HepG2 (cell line): ENCODE measurements around the gene MXD3. TPM values are rescaled to one million over a fixed set of nuclear protein-coding genes. Genes with fewer than 3 reads are reported as not detected.
A peak's percentile ranks its signal among the peaks of the same experiment; 100 is the strongest.

Experiments used
- ARNTL ChIP-seq: sonication (generic); formaldehyde crosslinking; IDR thresholded peaks from 2 replicates; pipeline ENCODE4 v1.4.0; 2020; ENCODE audit warnings: mild to moderate bottlenecking, missing genetic modification reagents
- DRAP1 ChIP-seq: IDR thresholded peaks from 2 replicates; pipeline ENCODE4 v1.6.1; 2016; ENCODE audit warnings: missing genetic modification reagents, missing compliant biosample characterization
- JUN ChIP-seq: sonication (generic); formaldehyde crosslinking; IDR thresholded peaks from 2 replicates; pipeline ENCODE4 v1.4.0; 2020; ENCODE audit warnings: mild to moderate bottlenecking, missing genetic modification reagents
- MTA1 ChIP-seq: sonication (generic); formaldehyde crosslinking; IDR thresholded peaks from 2 replicates; pipeline ENCODE4 v1.4.0; 2020; ENCODE audit warnings: missing genetic modification reagents, mild to moderate bottlenecking, borderline replicate concordance
- MTF1 ChIP-seq: sonication (generic); formaldehyde crosslinking; IDR thresholded peaks from 2 replicates; pipeline ENCODE4 v1.5.0; 2020; ENCODE audit warnings: missing genetic modification reagents
- SETDB1 ChIP-seq: sonication (generic); formaldehyde crosslinking; IDR thresholded peaks from 2 replicates; pipeline ENCODE4 v1.5.1; 2020; ENCODE audit warnings: missing genetic modification reagents, mild to moderate bottlenecking, borderline replicate concordance
- UBTF ChIP-seq: sonication (generic); formaldehyde crosslinking; IDR thresholded peaks from 2 replicates; pipeline ENCODE4 v1.4.0; 2020; ENCODE audit warnings: mild to moderate bottlenecking, missing genetic modification reagents
- ZBTB2 ChIP-seq: sonication (generic); formaldehyde crosslinking; IDR thresholded peaks from 2 replicates; pipeline ENCODE4 v1.8.0; 2022; ENCODE audit warnings: low read depth, missing genetic modification reagents
- ZFP1 ChIP-seq: IDR thresholded peaks from 2 replicates; pipeline ENCODE4 v1.6.1; 2016
- ZNF333 ChIP-seq: sonication (generic); formaldehyde crosslinking; IDR thresholded peaks from 2 replicates; pipeline ENCODE4 v1.4.0; 2020; ENCODE audit warnings: mild to moderate bottlenecking, missing genetic modification reagents, borderline replicate concordance
- polyA plus RNA-seq, 8 experiments: library from polyadenylated mRNA; depleted of rRNA in 3 of 8; stranded (reverse) in 7 of 8; unstranded in 1 of 8; fragments of >200 nt; fragmentation: Illumina TruSeq in 4 of 8; extraction: Trizol in 4 of 8; gene quantifications; 2 replicates each; pipeline versions ENCODE4 v1.2.1 to v1.2.3, GENCODE V29; 2011 to 2016; ENCODE audit warnings: low read depth in 4 of 8, missing spikeins in 1 of 8, mixed read lengths in 1 of 8; ENCODE audit not compliant: insufficient read depth in 1 of 8
- total RNA-seq, 5 experiments: library from RNA; depleted of rRNA; stranded (reverse); fragments of >200 nt; fragmentation: Illumina TruSeq; extraction: Trizol; gene quantifications; 2 replicates each; pipeline ENCODE4 v1.2.3, GENCODE V29; 2016; ENCODE audit warnings: low read depth in 1 of 5

MXD3 gene
- total and polyA plus RNA-seq, 2 of the 13 experiments (the other 11 are each of a cell fraction or from before 2014, with no cell fraction given): 10.5 to 12.8 TPM

GRCh38 chr5:177311723-177312648 lies at the start of gene MXD3 (continued):
- TF ChIP-seq SETDB1 (CRISPR knock-in tag): no peak
- TF ChIP-seq ZFP1 (CRISPR knock-in tag): no peak
- peak; percentile 46 for TF ChIP-seq DRAP1 (CRISPR knock-in tag)
- TF ChIP-seq ARNTL (CRISPR knock-in tag): peak; percentile 82
- no peak for TF ChIP-seq MTF1 (CRISPR knock-in tag)
- TF ChIP-seq JUN: no peak
- TF ChIP-seq ZNF333 (CRISPR knock-in tag): no peak
- no peak for TF ChIP-seq MTA1 (CRISPR knock-in tag)
- TF ChIP-seq ZBTB2 (CRISPR knock-in tag): peak; percentile 71; the same call in 1 of the 2 replicates
- TF ChIP-seq UBTF: no peak; the same call in 1 of the 2 replicates
